WTC11 (cell line): ENCODE results near the gene SETD1B. TPM values are rescaled to one million over a fixed set of nuclear protein-coding genes. Genes with fewer than 3 reads are reported as not detected.

ENCODE experiments used
- ATAC-seq: fragments of 200-7000 bp; cut with Tn5 transposase; 2 replicates; pipeline ENCODE4 v1.10.0; 2021; ENCODE audit warnings: mild to moderate bottlenecking, moderate library complexity
- CTCF ChIA-PET: fragments of 300-600 bp; sonication (Branson Sonifier 250); formaldehyde crosslinking; loops from one replicate; lab custom pipeline; 2021; ENCODE audit warnings: antibody characterized with exemption; lab: Charles Lee
- POLR2A ChIA-PET: fragments of 350-600 bp; sonication (Branson Sonifier 250); formaldehyde crosslinking; loops from one replicate; lab custom pipeline; 2021; ENCODE audit warnings: antibody characterized with exemption; lab: Charles Lee
- DNase-seq: peaks from one replicate; pipeline ENCODE4 v3.0.0; 2021; ENCODE audit warnings: low spot score
- H3K27ac Mint-ChIP-seq: 2 replicates; pipeline ENCODE4 v1.8.0; 2021; ENCODE audit warnings: mixed read lengths
- H3K27me3 Mint-ChIP-seq: 2 replicates; pipeline ENCODE4 v1.8.0; 2021; ENCODE audit warnings: low read depth, mild to moderate bottlenecking, moderate library complexity, mixed read lengths
- H3K36me3 Mint-ChIP-seq: 2 replicates; pipeline ENCODE4 v1.8.0; 2021; ENCODE audit warnings: mixed read lengths
- H3K4me1 Mint-ChIP-seq: 2 replicates; pipeline ENCODE4 v1.8.0; 2022; ENCODE audit warnings: mixed read lengths
- H3K4me3 Mint-ChIP-seq: 2 replicates; pipeline ENCODE4 v1.8.0; 2021; ENCODE audit warnings: mild to moderate bottlenecking, moderate library complexity, mixed read lengths
- H3K9me3 Mint-ChIP-seq: 2 replicates; pipeline ENCODE4 v1.8.0; 2021; ENCODE audit warnings: mixed read lengths
- CREM ChIP-seq: sonication (generic); formaldehyde crosslinking; IDR thresholded peaks from 2 replicates; pipeline ENCODE4 v1.8.1; 2022; ENCODE audit warnings: mild to moderate bottlenecking, missing genetic modification reagents, moderate library complexity
- GRHL2 ChIP-seq: fragments of 250-450 bp; sonication (Bioruptor Pico); IDR thresholded peaks from 2 replicates; pipeline ENCODE4 v1.8.0; 2022; ENCODE audit warnings: mild to moderate bottlenecking, moderate library complexity; ENCODE audit not compliant: insufficient replicate concordance, severe bottlenecking
- NFATC4 ChIP-seq: fragments of 250-450 bp; sonication (Bioruptor Pico); IDR thresholded peaks from 2 replicates; pipeline ENCODE4 v1.9.0; 2021; ENCODE audit warnings: mild to moderate bottlenecking
- OVOL2 ChIP-seq: fragments of 250-450 bp; sonication (Bioruptor Pico); IDR thresholded peaks from 2 replicates; pipeline ENCODE4 v1.9.0; 2021; ENCODE audit warnings: mild to moderate bottlenecking, borderline replicate concordance
- SMAD4 ChIP-seq: sonication (generic); formaldehyde crosslinking; IDR thresholded peaks from 2 replicates; pipeline ENCODE4 v1.8.0; 2022; ENCODE audit warnings: mild to moderate bottlenecking, missing genetic modification reagents
- total RNA-seq: library from RNA; stranded (reverse); gene quantifications from 3 replicates; pipeline ENCODE4 v1.2.3, GENCODE V29; 2021
- TF ChIP-seq, protein P1 (sequence below): fragments of 250-450 bp; sonication (Bioruptor Pico); IDR thresholded peaks from 2 replicates; pipeline ENCODE4 v2.1.2; 2022; ENCODE audit warnings: mild to moderate bottlenecking, moderate library complexity
- TF ChIP-seq, protein P2 (sequence below): sonication (generic); formaldehyde crosslinking; IDR thresholded peaks from 2 replicates; pipeline ENCODE4 v1.8.1; 2023; ENCODE audit warnings: mild to moderate bottlenecking, missing genetic modification reagents, moderate library complexity
- TF ChIP-seq, protein P3 (sequence below): fragments of 250-450 bp; sonication (Bioruptor Pico); IDR thresholded peaks from 2 replicates; pipeline ENCODE4 v1.9.0; 2021; ENCODE audit warnings: mild to moderate bottlenecking, borderline replicate concordance
- TF ChIP-seq, protein P4 (sequence below): sonication (generic); formaldehyde crosslinking; IDR thresholded peaks from 2 replicates; pipeline ENCODE4 v1.8.0; 2022; ENCODE audit warnings: mild to moderate bottlenecking, missing genetic modification reagents
- TF ChIP-seq, protein P5 (sequence below): fragments of 250-450 bp; sonication (Bioruptor Pico); IDR thresholded peaks from 2 replicates; pipeline ENCODE4 v1.8.0; 2021; ENCODE audit warnings: mild to moderate bottlenecking
- TF ChIP-seq, protein P6 (sequence below): fragments of 250-450 bp; sonication (Bioruptor Pico); IDR thresholded peaks from 2 replicates; pipeline ENCODE4 v1.9.0; 2021; ENCODE audit warnings: moderate library complexity, mild to moderate bottlenecking, inconsistent platforms, borderline replicate concordance

Gene SETD1B
- total RNA-seq, 1 experiment from 2014 or later = 19.5 TPM

DNA sequence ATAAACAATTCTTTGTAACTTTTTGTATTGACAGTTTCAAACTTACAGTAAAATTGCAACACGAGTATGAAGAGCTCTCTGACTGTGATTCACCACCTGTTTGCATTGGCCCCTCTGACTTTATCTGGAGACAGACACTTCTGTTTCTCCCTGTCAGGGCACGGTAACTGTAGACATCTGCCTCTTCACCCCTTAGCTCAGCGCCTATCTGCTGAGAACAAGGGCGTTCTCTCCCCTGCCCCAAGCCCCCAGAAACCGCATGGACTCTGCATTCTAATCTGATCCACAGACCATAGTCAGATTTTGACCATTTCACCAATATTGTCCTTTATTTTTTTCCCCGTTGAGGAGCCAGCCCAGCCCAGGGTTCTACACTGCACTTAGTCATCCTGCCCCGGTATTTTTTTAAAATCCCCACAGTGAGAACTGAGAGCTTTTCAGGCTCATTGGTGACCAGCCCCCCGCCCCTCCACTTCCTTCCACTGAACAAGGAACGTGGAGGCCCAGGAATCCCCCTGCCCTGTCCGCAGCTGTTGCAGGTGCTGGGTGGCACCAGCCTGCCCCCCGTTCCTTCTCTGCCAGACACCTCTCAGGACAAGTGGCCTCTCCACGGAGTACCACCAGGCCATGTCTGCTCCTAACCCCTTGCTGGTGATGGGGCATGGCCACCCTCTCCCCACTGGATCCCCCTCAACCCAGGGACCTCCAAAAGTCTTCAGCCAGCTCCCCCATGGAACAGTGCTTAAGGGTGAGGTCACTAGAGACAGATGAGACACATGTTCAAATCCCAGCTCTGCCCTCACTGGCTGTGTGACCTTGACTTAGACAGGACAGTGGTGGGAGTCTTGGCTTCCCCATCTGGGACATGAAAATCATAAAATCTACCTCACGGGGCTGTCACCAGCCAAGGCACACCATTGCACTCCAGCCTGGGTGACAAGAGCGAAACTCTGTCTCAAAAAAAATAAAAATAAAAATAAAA lies 21.5 kb upstream of the SETD1B start (continued):
- TF ChIP-seq NFATC4 (CRISPR knock-in tag) (no peak), SMAD4 (CRISPR knock-in tag) (no peak), GRHL2 (no peak), OVOL2 (CRISPR knock-in tag) (no peak), CREM (CRISPR knock-in tag) (no peak)
- TF ChIP-seq, protein P1, sequence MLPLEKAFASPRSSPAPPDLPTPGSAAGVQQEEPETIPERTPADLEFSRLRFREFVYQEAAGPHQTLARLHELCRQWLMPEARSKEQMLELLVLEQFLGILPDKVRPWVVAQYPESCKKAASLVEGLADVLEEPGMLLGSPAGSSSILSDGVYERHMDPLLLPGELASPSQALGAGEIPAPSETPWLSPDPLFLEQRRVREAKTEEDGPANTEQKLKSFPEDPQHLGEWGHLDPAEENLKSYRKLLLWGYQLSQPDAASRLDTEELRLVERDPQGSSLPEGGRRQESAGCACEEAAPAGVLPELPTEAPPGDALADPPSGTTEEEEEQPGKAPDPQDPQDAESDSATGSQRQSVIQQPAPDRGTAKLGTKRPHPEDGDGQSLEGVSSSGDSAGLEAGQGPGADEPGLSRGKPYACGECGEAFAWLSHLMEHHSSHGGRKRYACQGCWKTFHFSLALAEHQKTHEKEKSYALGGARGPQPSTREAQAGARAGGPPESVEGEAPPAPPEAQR (CRISPR knock-in tag) = no peak
- TF ChIP-seq, protein P2, sequence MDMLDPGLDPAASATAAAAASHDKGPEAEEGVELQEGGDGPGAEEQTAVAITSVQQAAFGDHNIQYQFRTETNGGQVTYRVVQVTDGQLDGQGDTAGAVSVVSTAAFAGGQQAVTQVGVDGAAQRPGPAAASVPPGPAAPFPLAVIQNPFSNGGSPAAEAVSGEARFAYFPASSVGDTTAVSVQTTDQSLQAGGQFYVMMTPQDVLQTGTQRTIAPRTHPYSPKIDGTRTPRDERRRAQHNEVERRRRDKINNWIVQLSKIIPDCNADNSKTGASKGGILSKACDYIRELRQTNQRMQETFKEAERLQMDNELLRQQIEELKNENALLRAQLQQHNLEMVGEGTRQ (CRISPR knock-in tag) = no peak

DNA sequence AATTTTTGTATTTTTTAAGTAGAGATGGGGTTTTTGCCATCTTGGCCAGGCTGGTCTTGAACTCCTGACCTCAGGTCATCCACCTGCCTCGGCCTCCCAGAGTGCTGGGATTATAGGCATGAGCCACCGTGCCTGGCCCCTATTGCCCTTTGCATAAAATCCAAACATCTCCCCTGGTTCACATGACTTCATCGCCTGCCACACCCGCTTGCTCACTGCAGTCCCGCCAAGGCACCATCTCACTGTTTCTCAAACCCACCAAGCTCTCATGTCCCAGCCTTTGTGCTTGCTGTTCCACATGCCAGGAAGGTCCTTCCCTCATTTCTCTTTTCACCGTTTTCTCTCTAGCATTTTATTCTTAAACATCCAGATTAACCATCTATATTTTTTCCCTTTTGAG lies 20.0 kb upstream of the SETD1B start:
- no peaks in the 10 kb centered on the region for H3K9me3 Mint-ChIP-seq
- CTCF ChIA-PET = interaction anchor here (0.7 to 15.3 kb wide), 4 partner anchors 9 to 280 kb away, joined by 3 to 227 read pairs (median 4); partner anchors contain the start of gene RHOF
- no peak for ATAC-seq
- peaks cover 12% of the 10 kb centered on the region for H3K4me1 Mint-ChIP-seq
- TF ChIP-seq, protein P3, sequence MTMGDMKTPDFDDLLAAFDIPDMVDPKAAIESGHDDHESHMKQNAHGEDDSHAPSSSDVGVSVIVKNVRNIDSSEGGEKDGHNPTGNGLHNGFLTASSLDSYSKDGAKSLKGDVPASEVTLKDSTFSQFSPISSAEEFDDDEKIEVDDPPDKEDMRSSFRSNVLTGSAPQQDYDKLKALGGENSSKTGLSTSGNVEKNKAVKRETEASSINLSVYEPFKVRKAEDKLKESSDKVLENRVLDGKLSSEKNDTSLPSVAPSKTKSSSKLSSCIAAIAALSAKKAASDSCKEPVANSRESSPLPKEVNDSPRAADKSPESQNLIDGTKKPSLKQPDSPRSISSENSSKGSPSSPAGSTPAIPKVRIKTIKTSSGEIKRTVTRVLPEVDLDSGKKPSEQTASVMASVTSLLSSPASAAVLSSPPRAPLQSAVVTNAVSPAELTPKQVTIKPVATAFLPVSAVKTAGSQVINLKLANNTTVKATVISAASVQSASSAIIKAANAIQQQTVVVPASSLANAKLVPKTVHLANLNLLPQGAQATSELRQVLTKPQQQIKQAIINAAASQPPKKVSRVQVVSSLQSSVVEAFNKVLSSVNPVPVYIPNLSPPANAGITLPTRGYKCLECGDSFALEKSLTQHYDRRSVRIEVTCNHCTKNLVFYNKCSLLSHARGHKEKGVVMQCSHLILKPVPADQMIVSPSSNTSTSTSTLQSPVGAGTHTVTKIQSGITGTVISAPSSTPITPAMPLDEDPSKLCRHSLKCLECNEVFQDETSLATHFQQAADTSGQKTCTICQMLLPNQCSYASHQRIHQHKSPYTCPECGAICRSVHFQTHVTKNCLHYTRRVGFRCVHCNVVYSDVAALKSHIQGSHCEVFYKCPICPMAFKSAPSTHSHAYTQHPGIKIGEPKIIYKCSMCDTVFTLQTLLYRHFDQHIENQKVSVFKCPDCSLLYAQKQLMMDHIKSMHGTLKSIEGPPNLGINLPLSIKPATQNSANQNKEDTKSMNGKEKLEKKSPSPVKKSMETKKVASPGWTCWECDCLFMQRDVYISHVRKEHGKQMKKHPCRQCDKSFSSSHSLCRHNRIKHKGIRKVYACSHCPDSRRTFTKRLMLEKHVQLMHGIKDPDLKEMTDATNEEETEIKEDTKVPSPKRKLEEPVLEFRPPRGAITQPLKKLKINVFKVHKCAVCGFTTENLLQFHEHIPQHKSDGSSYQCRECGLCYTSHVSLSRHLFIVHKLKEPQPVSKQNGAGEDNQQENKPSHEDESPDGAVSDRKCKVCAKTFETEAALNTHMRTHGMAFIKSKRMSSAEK (CRISPR knock-in tag) = no peak
- TF ChIP-seq, protein P4, sequence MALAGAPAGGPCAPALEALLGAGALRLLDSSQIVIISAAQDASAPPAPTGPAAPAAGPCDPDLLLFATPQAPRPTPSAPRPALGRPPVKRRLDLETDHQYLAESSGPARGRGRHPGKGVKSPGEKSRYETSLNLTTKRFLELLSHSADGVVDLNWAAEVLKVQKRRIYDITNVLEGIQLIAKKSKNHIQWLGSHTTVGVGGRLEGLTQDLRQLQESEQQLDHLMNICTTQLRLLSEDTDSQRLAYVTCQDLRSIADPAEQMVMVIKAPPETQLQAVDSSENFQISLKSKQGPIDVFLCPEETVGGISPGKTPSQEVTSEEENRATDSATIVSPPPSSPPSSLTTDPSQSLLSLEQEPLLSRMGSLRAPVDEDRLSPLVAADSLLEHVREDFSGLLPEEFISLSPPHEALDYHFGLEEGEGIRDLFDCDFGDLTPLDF = no peak
- TF ChIP-seq, protein P5, sequence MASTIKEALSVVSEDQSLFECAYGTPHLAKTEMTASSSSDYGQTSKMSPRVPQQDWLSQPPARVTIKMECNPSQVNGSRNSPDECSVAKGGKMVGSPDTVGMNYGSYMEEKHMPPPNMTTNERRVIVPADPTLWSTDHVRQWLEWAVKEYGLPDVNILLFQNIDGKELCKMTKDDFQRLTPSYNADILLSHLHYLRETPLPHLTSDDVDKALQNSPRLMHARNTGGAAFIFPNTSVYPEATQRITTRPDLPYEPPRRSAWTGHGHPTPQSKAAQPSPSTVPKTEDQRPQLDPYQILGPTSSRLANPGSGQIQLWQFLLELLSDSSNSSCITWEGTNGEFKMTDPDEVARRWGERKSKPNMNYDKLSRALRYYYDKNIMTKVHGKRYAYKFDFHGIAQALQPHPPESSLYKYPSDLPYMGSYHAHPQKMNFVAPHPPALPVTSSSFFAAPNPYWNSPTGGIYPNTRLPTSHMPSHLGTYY (CRISPR knock-in tag) = no peak
- TF ChIP-seq, protein P2 (CRISPR knock-in tag) = no peak
- TF ChIP-seq, protein P6, sequence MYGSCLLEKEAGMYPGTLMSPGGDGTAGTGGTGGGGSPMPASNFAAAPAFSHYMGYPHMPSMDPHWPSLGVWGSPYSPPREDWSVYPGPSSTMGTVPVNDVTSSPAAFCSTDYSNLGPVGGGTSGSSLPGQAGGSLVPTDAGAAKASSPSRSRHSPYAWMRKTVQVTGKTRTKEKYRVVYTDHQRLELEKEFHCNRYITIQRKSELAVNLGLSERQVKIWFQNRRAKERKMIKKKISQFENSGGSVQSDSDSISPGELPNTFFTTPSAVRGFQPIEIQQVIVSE = no peak
- TF ChIP-seq, all 79 proteins: peak for 0
- DNase-seq = no peak
- Mint-ChIP-seq H3K4me3 (no peak overlapping the region), H3K27me3 (no peaks in the 10 kb centered on the region; the same call in 1 of the 2 replicates), H3K36me3 (peaks cover 11% of the 10 kb centered on the region), H3K27ac (no peak overlapping the region)
- POLR2A ChIA-PET = no interaction called here
